ENCODE results near the gene ERLIN1.

The ERLIN1 gene

DNA sequence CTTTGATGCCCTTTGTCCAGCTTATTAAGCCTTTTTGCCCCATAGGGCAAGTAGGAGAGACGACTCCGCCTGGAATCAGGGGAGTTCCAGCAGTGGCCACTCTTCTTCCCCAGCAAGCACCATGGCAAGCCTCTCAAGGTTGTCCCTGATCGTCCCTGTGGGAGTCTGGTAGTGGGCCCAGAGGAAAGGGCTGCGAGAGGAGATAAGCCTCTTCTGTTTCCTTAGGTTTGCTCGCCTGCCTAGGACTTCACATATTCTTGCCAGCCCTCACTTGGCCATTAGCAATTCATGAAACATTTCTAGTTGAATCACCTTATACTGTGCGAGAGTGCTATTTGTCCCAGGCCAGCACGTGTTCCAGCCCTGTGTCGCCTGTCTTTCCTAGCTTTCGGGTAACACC, 56.4 kb downstream of the ERLIN1 start:
- TF ChIP-seq FOXP2 (optimal IDR thresholded peaks at IDR 0.05; ENCODE audit: borderline replicate concordance, extremely low read depth, extremely low read length, insufficient read depth) (no peak), TAF1 (IDR thresholded peaks at IDR 0.05; ENCODE audit: borderline replicate concordance, insufficient read depth, low read length) (no peak), POLR2AphosphoS5 (IDR thresholded peaks at IDR 0.05; ENCODE audit: low read depth, low read length) (no peak), REST (IDR thresholded peaks at IDR 0.05; ENCODE audit: insufficient read depth in 1 of 2, low read depth in 2 of 2, low read length in 2 of 2) (no peak), SIN3A (IDR thresholded peaks at IDR 0.05; ENCODE audit: borderline replicate concordance, insufficient read depth, low read length) (no peak)

- TF ChIP-seq TAF1 (IDR thresholded peaks at IDR 0.05; ENCODE audit: borderline replicate concordance, insufficient read depth, low read length): no peak
- TF ChIP-seq SIN3A (IDR thresholded peaks at IDR 0.05; ENCODE audit: borderline replicate concordance, insufficient read depth, low read length): no peak
- TF ChIP-seq REST (IDR thresholded peaks at IDR 0.05; ENCODE audit: insufficient read depth in 1 of 2, low read depth in 2 of 2, low read length in 2 of 2): no peak
- TF ChIP-seq POLR2AphosphoS5 (IDR thresholded peaks at IDR 0.05; ENCODE audit: low read depth, low read length): no peak
- TF ChIP-seq FOXP2 (optimal IDR thresholded peaks at IDR 0.05; ENCODE audit: borderline replicate concordance, extremely low read depth, extremely low read length, insufficient read depth): no peak
Observed at GRCh38 chr10:100128951-100129350, 56.9 kb downstream of the ERLIN1 start.

DNA sequence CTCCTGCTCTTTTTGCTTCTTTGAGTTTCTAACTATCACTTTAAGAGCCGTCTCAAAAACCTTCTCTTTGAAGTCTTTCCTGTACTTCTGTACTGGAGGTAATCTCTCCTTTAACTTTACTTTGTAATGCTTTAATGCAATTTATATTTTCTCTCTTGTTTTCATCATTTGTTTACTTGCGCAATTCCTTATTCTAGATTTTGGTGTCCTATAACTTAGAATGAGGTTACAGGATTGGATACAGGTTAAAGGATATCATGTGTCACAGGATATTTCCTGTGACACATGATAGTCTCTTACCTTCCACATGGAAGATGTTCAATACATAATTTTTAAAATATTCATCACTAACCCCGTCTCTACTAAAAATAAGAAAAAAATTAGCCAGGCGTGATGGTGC, 61.7 kb downstream of the ERLIN1 start:
- TF ChIP-seq TAF1 (IDR thresholded peaks at IDR 0.05; ENCODE audit: borderline replicate concordance, insufficient read depth, low read length): no peak
- TF ChIP-seq FOXP2 (optimal IDR thresholded peaks at IDR 0.05; ENCODE audit: borderline replicate concordance, extremely low read depth, extremely low read length, insufficient read depth): no peak
- no peak for TF ChIP-seq REST (IDR thresholded peaks at IDR 0.05; ENCODE audit: insufficient read depth in 1 of 2, low read depth in 2 of 2, low read length in 2 of 2)
- no peak for TF ChIP-seq POLR2AphosphoS5 (IDR thresholded peaks at IDR 0.05; ENCODE audit: low read depth, low read length)
- no peak for TF ChIP-seq SIN3A (IDR thresholded peaks at IDR 0.05; ENCODE audit: borderline replicate concordance, insufficient read depth, low read length)

DNA sequence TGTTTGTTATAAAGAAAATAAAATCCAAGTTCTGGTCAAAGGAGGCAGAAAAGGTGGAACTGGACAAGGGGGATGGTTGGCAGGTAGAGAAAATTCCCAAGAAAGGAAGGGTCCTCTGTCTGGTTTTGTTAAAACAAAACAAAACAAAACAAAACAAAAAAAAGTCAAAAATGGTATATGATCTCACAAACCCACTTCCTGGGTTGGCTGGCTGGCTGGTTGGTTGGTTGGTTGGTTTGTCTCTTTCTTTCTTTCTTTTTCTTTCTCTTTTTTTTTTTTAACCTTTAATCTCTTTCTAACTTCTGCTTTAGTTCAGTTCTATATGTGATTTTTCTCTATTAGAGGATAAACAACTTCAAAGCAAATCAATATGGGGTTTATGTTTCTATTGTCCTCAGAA, 63.0 kb downstream of the ERLIN1 start:
- TF ChIP-seq REST (IDR thresholded peaks at IDR 0.05; ENCODE audit: insufficient read depth in 1 of 2, low read depth in 2 of 2, low read length in 2 of 2) (no peak), TAF1 (IDR thresholded peaks at IDR 0.05; ENCODE audit: borderline replicate concordance, insufficient read depth, low read length) (no peak), POLR2AphosphoS5 (IDR thresholded peaks at IDR 0.05; ENCODE audit: low read depth, low read length) (no peak), FOXP2 (optimal IDR thresholded peaks at IDR 0.05; ENCODE audit: borderline replicate concordance, extremely low read depth, extremely low read length, insufficient read depth) (no peak), SIN3A (IDR thresholded peaks at IDR 0.05; ENCODE audit: borderline replicate concordance, insufficient read depth, low read length) (no peak)

DNA sequence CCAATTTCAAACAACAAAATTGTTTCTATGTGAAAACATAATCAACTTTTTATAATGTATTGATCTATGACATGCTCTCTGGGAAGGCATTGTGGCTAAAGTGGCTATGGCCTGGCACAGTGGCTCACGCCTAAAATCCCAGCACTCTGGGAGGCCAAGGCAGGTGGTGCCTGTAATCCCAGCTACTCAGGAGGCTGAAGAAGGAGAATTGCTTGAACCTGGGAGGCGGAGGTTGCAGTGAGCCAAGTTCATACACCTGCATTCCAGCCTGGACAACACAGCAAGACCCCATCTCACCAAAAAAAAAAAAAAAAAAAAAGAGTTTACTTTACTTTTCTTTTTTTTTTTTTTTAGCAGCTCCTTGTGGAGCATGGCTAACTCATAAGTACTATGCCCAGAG, 65.3 kb downstream of the ERLIN1 start:
- TF ChIP-seq TAF1 (IDR thresholded peaks at IDR 0.05; ENCODE audit: borderline replicate concordance, insufficient read depth, low read length) (no peak), POLR2AphosphoS5 (IDR thresholded peaks at IDR 0.05; ENCODE audit: low read depth, low read length) (no peak), REST (IDR thresholded peaks at IDR 0.05; ENCODE audit: insufficient read depth in 1 of 2, low read depth in 2 of 2, low read length in 2 of 2) (no peak), SIN3A (IDR thresholded peaks at IDR 0.05; ENCODE audit: borderline replicate concordance, insufficient read depth, low read length) (no peak), FOXP2 (optimal IDR thresholded peaks at IDR 0.05; ENCODE audit: borderline replicate concordance, extremely low read depth, extremely low read length, insufficient read depth) (no peak)

All from PFSK-1 (cell line).